HG03432 (cell line): ENCODE data around the gene GADL1.

Experiments used
- ATAC-seq: cut with Tn5 transposase; IDR thresholded peaks from one replicate; pipeline ENCODE4 v1.9.1; 2021; ENCODE audit warnings: mild to moderate bottlenecking, moderate library complexity; ENCODE audit not compliant: unreplicated experiment

Gene GADL1

DNA sequence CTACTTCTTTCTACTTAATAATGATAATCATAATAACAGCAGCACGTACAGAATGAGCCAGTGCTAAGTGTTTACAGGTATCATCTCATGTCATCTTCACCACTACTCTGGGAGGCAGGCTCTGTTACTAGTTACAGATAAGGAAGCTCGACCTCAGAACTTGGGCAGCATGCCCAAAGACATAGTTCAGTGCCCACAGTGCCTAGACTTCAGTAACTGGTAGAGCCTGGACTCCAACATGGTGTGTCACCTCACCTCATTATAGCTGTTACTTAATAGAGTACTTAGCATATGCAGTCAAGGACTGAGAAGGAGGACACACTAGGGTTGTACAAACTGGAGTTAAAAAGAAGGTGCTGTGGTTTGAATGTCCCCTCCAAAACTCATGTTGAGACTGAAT lies 7.6 kb downstream of the GADL1 start:
- no peak for ATAC-seq

DNA sequence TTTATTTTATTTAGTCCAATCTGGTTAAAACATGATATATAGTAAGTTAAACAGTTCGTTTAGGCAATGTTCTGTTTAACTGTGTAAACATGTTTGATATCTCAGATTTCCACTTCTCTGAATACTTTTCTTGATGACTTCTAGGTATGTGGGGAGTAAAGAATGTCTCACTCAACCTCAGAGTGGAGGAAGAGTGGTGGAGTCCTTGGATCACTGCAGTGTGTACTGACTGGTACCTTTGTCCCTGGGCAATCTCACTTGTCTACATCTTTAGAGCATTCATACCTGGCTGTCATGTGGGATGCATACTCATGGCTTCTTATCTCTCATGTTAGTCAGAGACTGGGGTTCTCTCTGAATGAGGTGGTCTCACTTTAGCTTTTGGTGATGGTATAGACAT lies 15.6 kb downstream of the GADL1 start:
- ATAC-seq: no peak

DNA sequence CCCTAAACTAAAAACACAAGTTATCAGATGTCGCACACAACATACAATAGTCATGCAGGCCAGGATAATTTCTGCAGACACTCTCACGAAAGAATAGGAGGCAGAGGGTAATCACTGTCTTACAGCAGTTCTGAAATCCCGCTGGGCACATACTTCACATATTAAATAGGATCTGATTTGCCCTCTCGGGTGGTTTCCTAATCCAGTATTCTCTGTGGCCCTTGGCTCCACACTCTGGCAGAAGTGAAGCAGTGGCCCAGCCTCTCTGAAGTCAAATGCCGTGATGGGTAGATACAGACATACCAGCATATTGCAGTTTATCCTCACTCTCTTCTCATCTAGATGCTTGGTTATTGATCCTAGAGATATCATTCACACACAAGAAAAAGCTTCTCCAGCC lies 19.0 kb downstream of the GADL1 start:
- no peak for ATAC-seq

DNA sequence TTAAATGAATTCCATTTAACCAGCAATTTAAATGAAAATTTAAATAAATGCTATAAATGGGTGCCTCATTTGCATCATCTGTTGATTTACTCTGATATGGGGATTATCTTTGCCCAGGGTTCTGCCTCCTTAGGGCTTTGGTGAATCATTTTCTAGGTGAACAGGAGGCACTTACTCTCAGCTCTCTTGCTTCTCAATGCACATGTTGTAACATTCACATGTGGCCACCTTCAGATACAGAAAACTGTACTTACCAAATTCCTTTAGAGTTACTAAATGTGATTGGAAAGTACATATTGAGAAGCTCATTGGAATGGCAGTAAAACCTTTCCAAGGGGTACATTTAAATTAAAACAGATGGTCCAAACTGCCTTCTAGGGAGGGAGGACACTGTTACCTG lies 20.8 kb downstream of the GADL1 start:
- no peak for ATAC-seq

- no peak for ATAC-seq
Observed at GRCh38 chr3:30872879-30873278, 21.6 kb downstream of the GADL1 start.

DNA sequence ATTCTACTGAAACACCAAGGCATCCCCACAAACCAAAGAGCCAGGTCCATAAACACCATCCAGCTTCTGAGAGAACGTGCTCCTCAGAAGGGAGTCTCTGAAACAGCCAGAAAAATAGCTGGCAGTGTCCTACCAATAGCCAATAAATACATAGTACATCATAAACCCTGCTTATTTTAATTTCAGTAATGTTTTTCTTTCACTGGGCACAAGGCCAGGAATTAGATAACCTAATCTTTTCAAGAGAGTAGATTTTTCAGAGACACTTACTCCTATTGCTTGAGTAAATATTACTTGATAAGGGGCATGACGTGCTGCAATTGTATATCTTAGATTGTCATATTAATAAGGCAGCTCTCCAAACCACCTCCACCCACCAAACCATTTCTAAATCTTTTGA lies 22.7 kb downstream of the GADL1 start:
- ATAC-seq: no peak

DNA sequence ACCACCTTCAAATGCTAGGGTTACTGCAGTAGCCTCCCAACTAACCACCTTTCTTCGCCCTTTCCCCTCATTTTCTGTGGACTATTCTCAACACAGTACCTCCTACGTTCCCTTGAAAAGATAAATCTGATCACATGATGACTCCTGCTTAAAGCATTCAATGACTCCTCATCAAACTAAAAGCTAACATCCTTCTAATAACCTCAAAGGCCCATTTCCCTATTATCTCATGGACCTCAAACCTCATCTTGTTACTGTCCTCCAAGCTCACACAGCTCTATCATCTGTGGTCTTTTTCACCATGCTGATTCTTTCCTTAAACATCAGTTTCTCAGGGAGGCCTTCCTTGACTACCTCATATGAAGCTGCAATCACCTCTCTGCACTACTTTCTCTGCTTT lies 29.6 kb downstream of the GADL1 start:
- no peak for ATAC-seq

DNA sequence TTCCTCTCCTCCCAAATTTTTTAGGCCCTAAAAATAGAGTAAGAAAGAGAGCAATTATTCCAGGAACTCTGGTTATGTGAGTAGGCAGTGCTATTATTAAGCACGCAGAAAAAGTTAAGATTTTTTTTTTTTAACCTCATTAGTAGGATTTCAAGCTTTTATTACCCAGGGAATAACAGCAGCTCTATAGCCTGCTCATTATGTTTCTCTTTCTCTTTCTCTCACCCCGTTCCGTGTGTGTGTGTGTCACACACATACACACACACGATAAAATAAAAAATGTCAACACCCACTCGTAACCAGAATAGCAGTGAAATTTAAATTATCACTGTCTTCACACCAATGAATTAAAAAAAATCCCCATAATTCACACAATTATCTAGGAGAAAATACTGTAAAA lies 30.3 kb downstream of the GADL1 start:
- ATAC-seq: no peak

GRCh38 chr3:30862004-30862403 lies 32.5 kb downstream of the GADL1 start:
- no peak for ATAC-seq

DNA sequence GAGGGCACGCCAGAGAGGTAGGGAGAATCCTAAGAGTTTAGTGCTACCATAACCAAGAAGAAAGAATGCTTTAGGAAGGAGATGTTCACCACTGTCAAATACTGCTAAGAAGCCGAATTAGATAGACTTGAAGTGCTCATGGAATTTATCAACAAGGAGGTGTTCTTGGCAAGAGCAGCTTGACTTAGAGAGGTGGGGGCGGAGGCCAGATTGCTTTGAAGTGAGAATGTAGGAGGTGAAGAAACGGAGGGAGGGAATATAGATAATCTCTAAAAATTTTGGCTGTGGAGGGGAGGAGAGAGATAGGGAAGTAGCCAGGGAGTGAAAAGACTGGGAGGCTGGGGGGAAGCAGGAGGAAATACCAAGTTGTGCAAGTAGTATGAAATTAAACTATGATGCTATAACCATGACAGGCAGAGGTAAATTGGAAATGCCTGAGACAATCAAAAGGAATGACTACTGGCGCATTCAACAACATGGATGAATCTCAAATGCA lies 35.5 kb downstream of the GADL1 start:
- no peak for ATAC-seq

- ATAC-seq: no peak
Observed at GRCh38 chr3:30855400-30856292, 38.8 kb downstream of the GADL1 start.

DNA sequence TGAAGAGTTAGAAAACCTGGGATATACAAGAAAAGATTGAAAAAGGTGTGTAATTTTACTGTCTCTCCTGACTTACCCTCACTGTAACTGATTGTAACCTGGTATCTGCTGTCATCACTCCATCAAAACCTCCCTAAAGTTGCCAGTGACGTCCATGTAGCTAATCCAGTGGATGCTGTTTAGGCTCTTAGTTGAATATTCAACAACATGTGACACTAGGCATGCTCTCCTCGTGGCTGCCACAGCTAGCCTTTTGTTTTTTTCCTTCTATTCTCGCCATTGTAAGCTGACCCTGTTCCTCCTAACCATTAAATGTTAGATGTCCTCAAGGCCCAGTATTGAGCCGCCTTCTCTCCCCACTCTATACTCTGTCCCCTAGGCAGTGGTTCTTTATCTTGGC lies 41.6 kb downstream of the GADL1 start:
- no peak for ATAC-seq

- ATAC-seq: no peak
Observed at GRCh38 chr3:30848087-30848779, 46.2 kb downstream of the GADL1 start.

DNA sequence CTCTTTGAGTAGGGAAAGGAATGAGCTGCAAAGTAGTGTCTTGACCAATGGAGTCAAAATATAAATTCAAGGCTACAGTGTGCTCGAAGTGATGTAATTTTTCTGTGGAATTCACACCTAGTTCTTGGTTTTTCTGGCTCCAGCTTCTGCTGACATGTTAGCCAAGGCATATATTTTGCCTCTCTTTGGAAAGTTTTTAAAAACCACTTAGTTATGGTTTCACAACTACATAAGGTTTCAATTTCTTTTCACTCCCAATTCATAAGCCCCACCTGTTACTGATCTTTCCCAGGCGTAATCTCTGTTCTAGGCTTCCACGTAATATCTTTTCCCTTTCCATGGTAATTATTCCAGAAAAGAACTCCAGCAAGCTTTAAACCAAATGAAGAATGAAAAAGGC lies 46.9 kb downstream of the GADL1 start:
- no peak for ATAC-seq

GRCh38 chr3:30845606-30846005 lies 48.9 kb downstream of the GADL1 start:
- no peak for ATAC-seq

- ATAC-seq: no peak
Observed at GRCh38 chr3:30843877-30844276, 50.6 kb downstream of the GADL1 start.

GRCh38 chr3:30836141-30836540 lies 58.3 kb downstream of the GADL1 start:
- ATAC-seq: no peak

DNA sequence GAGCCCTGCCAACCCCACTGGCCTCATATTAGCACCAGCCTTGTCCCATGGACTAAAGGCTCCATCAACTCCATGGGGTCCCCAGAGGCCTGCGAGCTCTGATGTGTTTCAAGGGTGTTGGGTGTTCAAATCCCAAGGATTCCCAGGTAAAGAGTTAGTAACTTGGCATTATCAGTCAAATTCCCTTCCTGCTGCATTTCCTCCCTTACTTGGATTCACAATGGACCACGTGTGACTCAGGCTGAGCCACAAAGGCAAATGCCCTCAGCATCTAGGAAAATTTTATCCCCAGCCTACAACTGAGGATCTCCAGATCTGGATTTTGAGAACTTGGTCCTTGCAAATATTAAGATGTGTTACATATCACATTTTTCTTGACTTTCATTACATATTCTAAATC lies 58.8 kb downstream of the GADL1 start:
- no peak for ATAC-seq

DNA sequence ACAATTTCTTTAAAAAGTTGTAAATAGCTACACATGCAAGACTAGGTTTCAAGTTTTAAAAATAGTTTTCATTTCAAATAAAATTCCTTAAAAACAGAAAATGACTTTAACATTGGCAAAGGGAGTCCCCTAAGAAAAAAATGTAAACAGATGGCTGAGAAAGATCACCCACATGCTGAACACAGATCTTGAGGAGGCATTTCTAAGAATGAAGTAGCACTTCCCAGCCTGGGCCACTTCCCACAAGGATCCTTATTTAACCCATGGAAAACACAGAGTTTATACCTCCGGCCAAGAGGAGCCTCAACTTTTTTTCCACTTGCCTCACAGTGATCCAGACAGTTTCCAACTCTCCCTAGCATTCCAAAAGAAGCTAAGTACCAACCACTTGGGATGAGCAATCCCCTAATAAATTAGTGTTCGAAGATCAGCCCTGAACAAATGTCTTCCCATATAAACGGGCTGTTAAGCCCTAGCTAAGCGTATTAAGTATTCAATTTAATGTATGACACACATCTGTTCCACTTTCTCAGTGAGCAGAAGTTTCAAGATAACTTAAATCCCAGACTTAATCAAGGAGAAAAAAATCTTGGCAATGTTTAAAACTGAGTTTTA lies 61.4 kb downstream of the GADL1 start:
- ATAC-seq: no peak

- no peak for ATAC-seq
Observed at GRCh38 chr3:30827080-30827479, 67.4 kb downstream of the GADL1 start.

DNA sequence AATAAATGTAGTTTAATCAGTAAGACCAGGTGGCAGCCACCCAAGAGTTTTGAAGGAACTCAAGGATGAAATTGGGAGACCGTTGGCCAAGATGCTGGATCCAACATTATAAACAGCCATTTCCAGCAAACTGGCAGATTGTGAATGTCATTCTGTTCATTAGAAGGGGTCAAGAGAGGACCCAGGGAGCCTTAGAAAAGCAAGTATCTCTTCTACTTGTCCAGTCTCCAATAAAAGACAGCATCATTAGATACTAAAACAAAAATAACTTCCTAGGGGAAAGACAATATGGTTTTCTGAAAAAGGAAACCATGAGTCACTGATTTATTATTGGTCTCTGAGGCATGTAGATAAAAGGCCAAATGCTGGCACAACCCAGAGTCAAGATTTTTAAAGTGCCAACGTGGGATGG lies 67.9 kb downstream of the GADL1 start:
- no peak for ATAC-seq
